Upper lobe of left lung (tissue), 6 donors: ENCODE measurements around the gene GOLGA3. TPM values are rescaled to one million over a fixed set of nuclear protein-coding genes. Genes with fewer than 3 reads are reported as not detected.
A peak's percentile ranks its signal among the peaks of the same experiment; 100 is the strongest.
"Not testable (repeated sequence)": the region's sequence is repeated elsewhere in the genome, so short reads cannot be mapped to it uniquely, and the experiment has no call there.

ENCODE experiments used
- ATAC-seq, 2 donors: fragments of 200-7000 bp; cut with Tn5 transposase; one replicate each; pipeline ENCODE4 v1.9.1; 2022; ENCODE audit warnings: mild to moderate bottlenecking in 2 of 2, moderate library complexity in 2 of 2; ENCODE audit not compliant: low FRiP score in 2 of 2
- DNase-seq, 2 donors: peaks; one replicate each; pipeline ENCODE4 v3.0.0-alpha.2; 2019 to 2020
- H3K27ac ChIP-seq, 4 donors: fragments of 200-600 bp; sonication (generic); one replicate each; pipeline ENCODE4 v1.5.1; 2016 to 2019
- H3K27me3 ChIP-seq, 4 donors: fragments of 200-600 bp; sonication (generic); one replicate each; pipeline ENCODE4 v1.5.1; 2017 to 2019
- H3K36me3 ChIP-seq, 4 donors: fragments of 200-600 bp; sonication (generic); one replicate each; pipeline ENCODE4 v1.5.1; 2016 to 2019
- H3K4me1 ChIP-seq, 4 donors: fragments of 200-600 bp; sonication (generic); one replicate each; pipeline ENCODE4 v1.5.1; 2018 to 2019
- H3K4me3 ChIP-seq, 4 donors: fragments of 200-600 bp; sonication (generic); one replicate each; pipeline ENCODE4 v1.5.1; 2017 to 2019; ENCODE audit warnings: mild to moderate bottlenecking in 2 of 4, moderate library complexity in 1 of 4
- H3K9me3 ChIP-seq, 4 donors: fragments of 200-600 bp; sonication (generic); one replicate each; pipeline ENCODE4 v1.5.1; 2018 to 2019
- CTCF ChIP-seq, 6 experiments: fragments of 450-650 bp in 4 of 6; fragments of 200-600 bp in 2 of 6; sonication (generic) in 2 of 6; IDR thresholded peaks; one replicate each; pipeline ENCODE4 v1.5.1; 2016 to 2019; ENCODE audit warnings: antibody characterized with exemption in 6 of 6
- EP300 ChIP-seq, 4 donors: sonication (generic); formaldehyde crosslinking; IDR thresholded peaks; one replicate each; pipeline ENCODE4 v1.5.1; 2017; ENCODE audit warnings: antibody characterized with exemption in 4 of 4, control low read depth in 2 of 4
- POLR2A ChIP-seq, 4 donors: fragments of 450-650 bp; IDR thresholded peaks; one replicate each; pipeline ENCODE4 v1.5.1; 2016 to 2017; ENCODE audit warnings: antibody characterized with exemption in 4 of 4, mild to moderate bottlenecking in 2 of 4
- POLR2AphosphoS5 ChIP-seq, 2 donors: sonication (generic); formaldehyde crosslinking; IDR thresholded peaks; one replicate each; pipeline ENCODE4 v1.5.1; 2017; ENCODE audit warnings: antibody characterized with exemption in 2 of 2
- WGBS, 2 donors: methylation state at CpG; one replicate each; pipeline ENCODE4 v1.1.5; 2017 to 2018; 5-methylcytosine and 5-hydroxymethylcytosine counted together
- total RNA-seq, 6 donors: library from RNA; depleted of rRNA in 4 of 6; stranded (reverse); fragments of >200 nt in 4 of 6; gene quantifications; one replicate each; pipeline versions ENCODE4 v1.1.0 to v1.2.1, GENCODE V29; 2016 to 2021
- donor health status: DM: no; HTN: no; CAD: no; lungs with moderate emphysema.
- donor health status: DM: no; HTN: yes; CAD: no; lungs with severe emphysema.

GOLGA3 gene
- 100 to 1,000 TPM in 1 of 6 donors, 10 to 100 TPM in 5; 53.8 to 116 (median 77.9) TPM for total RNA-seq

- peaks cover 0 to 37% (median 24%) of the 10 kb centered on the region in 4 donors for H3K36me3 ChIP-seq
- peak in 2 of 6 experiments; percentile 26 to 44 for TF ChIP-seq CTCF (IDR thresholded peaks at IDR 0.05)
- peak in 1 of 4 donors; percentile 45 for TF ChIP-seq EP300 (IDR thresholded peaks at IDR 0.05)
- peak; percentile 48 to 76 (median 73) for TF ChIP-seq POLR2A (IDR thresholded peaks at IDR 0.05)
- TF ChIP-seq POLR2AphosphoS5 (IDR thresholded peaks at IDR 0.05) = peak; percentile 84 to 87
- peaks cover 0 to 4% (median 0%) of the 10 kb centered on the region in 4 donors for H3K27me3 ChIP-seq
- H3K4me3 ChIP-seq = peak within 1 kb of the TSS; percentile 65 to 98 (median 92)
- peaks cover 17 to 37% (median 19%) of the 10 kb centered on the region in 4 donors for H3K4me1 ChIP-seq
- 7 to 10% methylated on average over 7 to 30 of the region's 78 CpGs for WGBS, 2 donors
- H3K27ac ChIP-seq = peak within 1 kb of the TSS; percentile 97 to 99 (median 98)
- peaks cover 0 to 5% (median 0%) of the 10 kb centered on the region in 4 donors for H3K9me3 ChIP-seq
- DNase-seq (peak; percentile 95 to 98), ATAC-seq (peak; percentile 96 to 98)
Measured at GRCh38 chr12:132828706-132829534, at the start of gene GOLGA3. TSS of gene GOLGA3 (minus strand) at chr12:132828869. CDS start at chr12:132822128, 6,741 bp downstream.

GRCh38 chr12:132874620-132875019, 46.0 kb upstream of the GOLGA3 start:
- not testable (repeated sequence) for H3K27me3 ChIP-seq, ATAC-seq

GRCh38 chr12:132874175-132874574, 45.5 kb upstream of the GOLGA3 start:
- no peak for ATAC-seq
- TF ChIP-seq EP300 (IDR thresholded peaks at IDR 0.05) (no peak), POLR2A (IDR thresholded peaks at IDR 0.05) (no peak), CTCF (IDR thresholded peaks at IDR 0.05) (no peak), POLR2AphosphoS5 (IDR thresholded peaks at IDR 0.05) (no peak)
- no peaks in the 10 kb centered on the region for H3K9me3 ChIP-seq
- no peak overlapping the region for H3K27ac ChIP-seq
- peaks cover 31 to 98% (median 82%) of the 10 kb centered on the region in 4 donors for H3K36me3 ChIP-seq
- WGBS, 2 donors = 89 to 97% methylated on average over 11 of the region's 11 CpGs
- no peaks in the 10 kb centered on the region for H3K27me3 ChIP-seq
- H3K4me1 ChIP-seq = no peaks in the 10 kb centered on the region
- H3K4me3 ChIP-seq = no peak overlapping the region
- DNase-seq = no peak

More at GRCh38 chr12:132874620-132875019, 46.0 kb upstream of the GOLGA3 start:
- 85 to 89% methylated on average over 15 to 20 of the region's 21 CpGs for WGBS, 2 donors
- H3K27ac ChIP-seq, H3K9me3 ChIP-seq, H3K4me1 ChIP-seq, H3K4me3 ChIP-seq, DNase-seq: not testable (repeated sequence)
- H3K36me3 ChIP-seq = peaks cover 27 to 97% (median 78%) of the 10 kb centered on the region in 4 donors

- no peaks in the 10 kb centered on the region for H3K27me3 ChIP-seq
- H3K9me3 ChIP-seq = no peaks in the 10 kb centered on the region
- H3K36me3 ChIP-seq = peaks cover 31 to 96% (median 81%) of the 10 kb centered on the region in 4 donors
- H3K4me1 ChIP-seq = no peaks in the 10 kb centered on the region
- TF ChIP-seq POLR2A (IDR thresholded peaks at IDR 0.05) (no peak), CTCF (IDR thresholded peaks at IDR 0.05) (no peak), EP300 (IDR thresholded peaks at IDR 0.05) (no peak), POLR2AphosphoS5 (IDR thresholded peaks at IDR 0.05) (no peak)
- DNase-seq (no peak), ATAC-seq (no peak)
- H3K4me3 ChIP-seq = no peak overlapping the region
- H3K27ac ChIP-seq = no peak overlapping the region
- 92 to 94% methylated on average over 10 of the region's 10 CpGs for WGBS, 2 donors
Measured at GRCh38 chr12:132873724-132874123, 45.1 kb upstream of the GOLGA3 start.

- TF ChIP-seq POLR2A (IDR thresholded peaks at IDR 0.05) (no peak), CTCF (IDR thresholded peaks at IDR 0.05) (no peak), POLR2AphosphoS5 (IDR thresholded peaks at IDR 0.05) (no peak), EP300 (IDR thresholded peaks at IDR 0.05) (no peak)
- DNase-seq (no peak), ATAC-seq (no peak)
- Histone ChIP-seq H3K27ac (no peak overlapping the region), H3K4me3 (no peak overlapping the region), H3K9me3 (no peaks in the 10 kb centered on the region), H3K4me1 (no peaks in the 10 kb centered on the region), H3K27me3 (no peaks in the 10 kb centered on the region), H3K36me3 (peaks cover 32 to 97% (median 81%) of the 10 kb centered on the region in 4 donors)
- 87 to 90% methylated on average over 10 to 12 of the region's 12 CpGs for WGBS, 2 donors
Measured at GRCh38 chr12:132872975-132873421, 44.3 kb upstream of the GOLGA3 start.
